H9 (cell line): ENCODE results near the gene TLL2. TPM values are rescaled to one million over a fixed set of nuclear protein-coding genes. Genes with fewer than 3 reads are reported as not detected.

ENCODE experiments used
- DNase-seq: peaks from one replicate; pipeline ENCODE4 v3.0.0-alpha.2; 2017
- H2AFZ ChIP-seq: one replicate; pipeline ENCODE4 v1.6.1; 2013; ENCODE audit warnings: mild to moderate bottlenecking, low read length, control low read depth, moderate library complexity
- H2AK5ac ChIP-seq: 2 replicates; pipeline ENCODE4 v1.6.1; 2013; ENCODE audit warnings: low read length, control low read depth, mixed read lengths; ENCODE audit not compliant: insufficient read length
- H2BK120ac ChIP-seq: one replicate; pipeline ENCODE4 v1.6.1; 2013; ENCODE audit warnings: low read depth, mild to moderate bottlenecking, low read length, control low read depth, inconsistent platforms; ENCODE audit not compliant: poor library complexity, severe bottlenecking
- H2BK12ac ChIP-seq: 2 replicates; pipeline ENCODE4 v1.6.1; 2013; ENCODE audit warnings: low read length, control low read depth, mixed read lengths, low read depth; ENCODE audit not compliant: insufficient read length
- H2BK15ac ChIP-seq: 2 replicates; pipeline ENCODE4 v1.6.1; 2013; ENCODE audit warnings: low read depth, low read length, control low read depth
- H2BK20ac ChIP-seq: one replicate; pipeline ENCODE4 v1.6.1; 2013; ENCODE audit warnings: low read depth, mild to moderate bottlenecking, low read length, control low read depth, inconsistent platforms; ENCODE audit not compliant: poor library complexity, severe bottlenecking
- H2BK5ac ChIP-seq: 2 replicates; pipeline ENCODE4 v1.6.1; 2013; ENCODE audit warnings: low read length, control low read depth, mixed read lengths; ENCODE audit not compliant: insufficient read length
- H3K14ac ChIP-seq: 2 replicates; pipeline ENCODE4 v1.6.1; 2013; ENCODE audit warnings: low read length, control low read depth; ENCODE audit not compliant: insufficient read depth
- H3K18ac ChIP-seq: 2 replicates; pipeline ENCODE4 v1.6.1; 2013; ENCODE audit warnings: low read depth, mild to moderate bottlenecking, mixed read lengths, low read length, control low read depth; ENCODE audit not compliant: insufficient read length
- H3K23ac ChIP-seq: 2 replicates; pipeline ENCODE4 v1.6.1; 2013; ENCODE audit warnings: low read length, control low read depth, mixed read lengths, low read depth; ENCODE audit not compliant: insufficient read length
- H3K23me2 ChIP-seq: 2 replicates; pipeline ENCODE4 v1.6.1; 2013; ENCODE audit warnings: low read depth, mild to moderate bottlenecking, mixed read lengths, low read length, control low read depth; ENCODE audit not compliant: insufficient read length, poor library complexity, severe bottlenecking
- H3K27ac ChIP-seq: 2 replicates; pipeline ENCODE4 v1.5.1; 2013; ENCODE audit warnings: low read length, control low read depth, mixed read lengths, low read depth; ENCODE audit not compliant: insufficient read length
- H3K27me3 ChIP-seq: 2 replicates; pipeline ENCODE4 v1.6.1; 2013; ENCODE audit warnings: low read length, control low read depth, inconsistent platforms; ENCODE audit not compliant: insufficient read depth
- H3K4ac ChIP-seq: 2 replicates; pipeline ENCODE4 v1.6.1; 2013; ENCODE audit warnings: low read depth, mild to moderate bottlenecking, control low read depth, inconsistent platforms, low read length, moderate library complexity
- H3K4me1 ChIP-seq: 2 replicates; pipeline ENCODE4 v1.6.1; 2013; ENCODE audit warnings: low read length, control low read depth, inconsistent platforms; ENCODE audit not compliant: insufficient read depth
- H3K4me2 ChIP-seq: 2 replicates; pipeline ENCODE4 v1.6.1; 2013; ENCODE audit warnings: low read length, control low read depth, mixed read lengths; ENCODE audit not compliant: insufficient read length, insufficient read depth
- H3K56ac ChIP-seq: 2 replicates; pipeline ENCODE4 v1.6.1; 2013; ENCODE audit warnings: low read depth, mild to moderate bottlenecking, mixed read lengths, low read length, control low read depth; ENCODE audit not compliant: insufficient read length
- H3K79me1 ChIP-seq: 2 replicates; pipeline ENCODE4 v1.6.1; 2013; ENCODE audit warnings: low read depth, mild to moderate bottlenecking, moderate library complexity, low read length, control low read depth, inconsistent platforms; ENCODE audit not compliant: insufficient read depth, poor library complexity, severe bottlenecking
- H3K79me2 ChIP-seq: 2 replicates; pipeline ENCODE4 v1.6.1; 2013; ENCODE audit warnings: low read length, control low read depth, inconsistent platforms; ENCODE audit not compliant: insufficient read depth
- H3K9ac ChIP-seq: 2 replicates; pipeline ENCODE4 v1.6.1; 2013; ENCODE audit warnings: low read length, control low read depth, mixed read lengths; ENCODE audit not compliant: insufficient read length; ENCODE audit errors: extremely low read depth
- H3K9me3 ChIP-seq: one replicate; pipeline ENCODE4 v1.6.1; 2013; ENCODE audit warnings: low read depth, low read length, inconsistent platforms; ENCODE audit not compliant: control insufficient read depth
- H3T11ph ChIP-seq: one replicate; pipeline ENCODE4 v1.6.1; 2013; ENCODE audit warnings: mild to moderate bottlenecking, low read length, control low read depth, inconsistent platforms
- H4K20me1 ChIP-seq: one replicate; pipeline ENCODE4 v1.6.1; 2013; ENCODE audit not compliant: control insufficient read depth, insufficient read length, insufficient read depth
- H4K5ac ChIP-seq: 2 replicates; pipeline ENCODE4 v1.6.1; 2013; ENCODE audit warnings: low read depth, mild to moderate bottlenecking, mixed read lengths, low read length, control low read depth; ENCODE audit not compliant: insufficient read length
- H4K8ac ChIP-seq: replicated peaks from 2 replicates; pipeline ENCODE4 v1.6.1; 2013; ENCODE audit warnings: low read length, control low read depth, mixed read lengths, low read depth; ENCODE audit not compliant: insufficient read length
- H4K91ac ChIP-seq: 2 replicates; pipeline ENCODE4 v1.6.1; 2013; ENCODE audit warnings: low read depth, mild to moderate bottlenecking, moderate library complexity, mixed read lengths, low read length, control low read depth; ENCODE audit not compliant: insufficient read length
- H3K27ac Mint-ChIP-seq, 3 experiments: 2 replicates in 2 of 3; 3 replicates in 1 of 3; pipeline ENCODE4 v1.8.0; 2020 to 2021; ENCODE audit warnings: mixed read lengths in 3 of 3, mild to moderate bottlenecking in 1 of 3, moderate library complexity in 1 of 3
- H3K27me3 Mint-ChIP-seq: 2 replicates; pipeline ENCODE4 v1.8.0; 2021; ENCODE audit warnings: low read depth, mild to moderate bottlenecking, moderate library complexity, mixed read lengths
- H3K36me3 Mint-ChIP-seq, 3 experiments: 2 replicates in 2 of 3; 3 replicates in 1 of 3; pipeline ENCODE4 v1.8.0; 2020 to 2021; ENCODE audit warnings: low read depth in 3 of 3, mixed read lengths in 3 of 3; ENCODE audit not compliant: insufficient read depth in 1 of 3
- H3K4me1 Mint-ChIP-seq, 2 experiments: 2 replicates each; pipeline ENCODE4 v1.8.0; 2020; ENCODE audit warnings: mixed read lengths in 2 of 2
- H3K4me3 Mint-ChIP-seq, 2 experiments: 2 replicates in 1 of 2; 3 replicates in 1 of 2; pipeline ENCODE4 v1.8.0; 2020 to 2021; ENCODE audit warnings: mild to moderate bottlenecking in 2 of 2, mixed read lengths in 2 of 2, moderate library complexity in 1 of 2
- H3K9me3 Mint-ChIP-seq, 2 experiments: 2 replicates in 1 of 2; 3 replicates in 1 of 2; pipeline ENCODE4 v1.8.0; 2020; ENCODE audit warnings: mild to moderate bottlenecking in 2 of 2, mixed read lengths in 2 of 2, moderate library complexity in 1 of 2
- WGBS: extraction: QIAGEN DNeasy Blood & Tissue Kit; methylation state at CpG from one replicate; pipeline ENCODE4 v1.1.7; 2013; ENCODE audit warnings: missing lambda C conversion rate, low lambda C conversion rate, mixed read lengths; ENCODE audit not compliant: insufficient read length; ENCODE audit errors: extremely low coverage; 5-methylcytosine and 5-hydroxymethylcytosine counted together
- total RNA-seq: library from RNA; stranded (reverse); gene quantifications from 2 replicates; pipeline ENCODE4 v1.2.1, GENCODE V29; 2021
- TF ChIP-seq, protein P1 (sequence below): fragments of 200-600 bp; sonication (generic); conservative IDR thresholded peaks from 3 replicates; pipeline ENCODE4 v1.8.0; 2021; ENCODE audit warnings: antibody characterized with exemption, mild to moderate bottlenecking

Gene TLL2
- total RNA-seq, 1 experiment from 2014 or later, result 1.4 TPM

DNA sequence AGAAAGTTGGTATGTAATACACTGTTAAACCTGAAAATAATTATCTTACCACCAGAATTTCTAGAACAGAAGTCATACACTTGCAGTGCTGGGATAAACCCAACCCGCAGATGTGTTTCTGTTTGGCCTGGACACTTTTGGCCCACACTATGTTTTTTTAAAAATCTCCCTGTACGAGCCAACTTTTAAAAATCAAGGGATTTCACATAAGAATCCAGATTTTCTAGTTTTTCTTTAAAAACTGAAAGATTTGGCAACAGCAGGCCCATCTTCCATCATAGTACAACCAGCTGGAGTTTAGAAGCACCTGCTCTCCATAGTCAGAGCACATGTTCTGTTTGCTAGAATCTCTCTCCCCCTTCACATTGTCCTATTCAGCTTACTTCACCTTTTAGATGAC is 74.0 kb downstream of the TLL2 start:
- no peaks in the 10 kb centered on the region for H3K79me1 ChIP-seq
- no peaks in the 10 kb centered on the region for H3K9me3 ChIP-seq
- no peak overlapping the region for H3K27ac ChIP-seq
- no peak overlapping the region for H3K9ac ChIP-seq
- H2BK5ac ChIP-seq, result no peak overlapping the region
- H2BK20ac ChIP-seq, result no peak overlapping the region
- no peaks in the 10 kb centered on the region for H3K79me2 ChIP-seq
- H2BK12ac ChIP-seq, result no peak overlapping the region
- WGBS, result no CpG with 5 or more reads among the region's 2 CpGs
- H3K4me3 Mint-ChIP-seq, result no peak overlapping the region
- no peak for DNase-seq
- H4K8ac ChIP-seq, result no peak overlapping the region
- no peak overlapping the region for H3T11ph ChIP-seq
- peaks cover 4 to 19% (median 7%) of the 10 kb centered on the region in 3 experiments for H3K36me3 Mint-ChIP-seq
- no peaks in the 10 kb centered on the region for H3K27me3 ChIP-seq
- H4K20me1 ChIP-seq, result no peaks in the 10 kb centered on the region
- H3K4me1 Mint-ChIP-seq, result peaks cover 22 to 24% of the 10 kb centered on the region in 2 experiments
- no peak overlapping the region for H3K4ac ChIP-seq
- H3K23ac ChIP-seq, result no peak overlapping the region
- H3K56ac ChIP-seq, result no peak overlapping the region
- no peak overlapping the region for H3K4me2 ChIP-seq
- no peak overlapping the region for H3K18ac ChIP-seq
- TF ChIP-seq, protein P1, sequence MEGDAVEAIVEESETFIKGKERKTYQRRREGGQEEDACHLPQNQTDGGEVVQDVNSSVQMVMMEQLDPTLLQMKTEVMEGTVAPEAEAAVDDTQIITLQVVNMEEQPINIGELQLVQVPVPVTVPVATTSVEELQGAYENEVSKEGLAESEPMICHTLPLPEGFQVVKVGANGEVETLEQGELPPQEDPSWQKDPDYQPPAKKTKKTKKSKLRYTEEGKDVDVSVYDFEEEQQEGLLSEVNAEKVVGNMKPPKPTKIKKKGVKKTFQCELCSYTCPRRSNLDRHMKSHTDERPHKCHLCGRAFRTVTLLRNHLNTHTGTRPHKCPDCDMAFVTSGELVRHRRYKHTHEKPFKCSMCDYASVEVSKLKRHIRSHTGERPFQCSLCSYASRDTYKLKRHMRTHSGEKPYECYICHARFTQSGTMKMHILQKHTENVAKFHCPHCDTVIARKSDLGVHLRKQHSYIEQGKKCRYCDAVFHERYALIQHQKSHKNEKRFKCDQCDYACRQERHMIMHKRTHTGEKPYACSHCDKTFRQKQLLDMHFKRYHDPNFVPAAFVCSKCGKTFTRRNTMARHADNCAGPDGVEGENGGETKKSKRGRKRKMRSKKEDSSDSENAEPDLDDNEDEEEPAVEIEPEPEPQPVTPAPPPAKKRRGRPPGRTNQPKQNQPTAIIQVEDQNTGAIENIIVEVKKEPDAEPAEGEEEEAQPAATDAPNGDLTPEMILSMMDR, result no peak
- H2BK15ac ChIP-seq, result no peak overlapping the region
- H4K91ac ChIP-seq, result no peak overlapping the region
- no peak overlapping the region for H2AK5ac ChIP-seq
- peaks cover 13 to 17% of the 10 kb centered on the region in 2 experiments for H3K9me3 Mint-ChIP-seq
- H3K27me3 Mint-ChIP-seq, result no peaks in the 10 kb centered on the region
- H3K14ac ChIP-seq, result no peak overlapping the region
- H2AFZ ChIP-seq, result no peak overlapping the region
- no peak overlapping the region for H2BK120ac ChIP-seq
- no peak overlapping the region for H3K27ac Mint-ChIP-seq
- peaks cover 12% of the 10 kb centered on the region for H3K4me1 ChIP-seq
- H4K5ac ChIP-seq, result no peak overlapping the region
- no peaks in the 10 kb centered on the region for H3K23me2 ChIP-seq
